SU-DHL-6 (cell line): ENCODE results near the gene OGT.
"Not testable (repeated sequence)": the region's sequence is repeated elsewhere in the genome, so short reads cannot be mapped to it uniquely, and the experiment has no call there.

Experiments used
- H2AFZ ChIP-seq: fragments of 200-600 bp; sonication (generic); 2 replicates; pipeline ENCODE4 v1.6.1; 2014; ENCODE audit warnings: low read depth, mild to moderate bottlenecking, moderate library complexity, mixed read lengths, antibody characterized with exemption, low read length; ENCODE audit not compliant: severe bottlenecking
- H3F3A ChIP-seq: fragments of 200-600 bp; shearing (Covaris generic); 2 replicates; pipeline ENCODE4 v1.6.0; 2016; ENCODE audit warnings: antibody characterized with exemption, mild to moderate bottlenecking; ENCODE audit not compliant: insufficient read depth
- H3K27ac ChIP-seq: fragments of 200-600 bp; sonication (generic); 2 replicates; pipeline ENCODE4 v1.5.1; 2016; ENCODE audit warnings: low read depth, mild to moderate bottlenecking, low read length, moderate library complexity, mixed read lengths
- H3K27me3 ChIP-seq: fragments of 200-600 bp; sonication (generic), shearing (Covaris generic); 2 replicates; pipeline ENCODE4 v1.6.0; 2014; ENCODE audit warnings: mild to moderate bottlenecking, low read length
- H3K36me3 ChIP-seq: fragments of 200-600 bp; sonication (generic); 2 replicates; pipeline ENCODE4 v1.6.1; 2014; ENCODE audit warnings: mild to moderate bottlenecking, low read length, mixed read lengths
- H3K4me2 ChIP-seq: fragments of 300-600, 200-600 bp; shearing (Covaris generic), sonication (generic); 2 replicates; pipeline ENCODE4 v1.6.0; 2014; ENCODE audit warnings: low read length, low read depth, mild to moderate bottlenecking; ENCODE audit not compliant: poor library complexity, severe bottlenecking
- H3K4me3 ChIP-seq: fragments of 200-600 bp; sonication (generic); 2 replicates; pipeline ENCODE4 v1.5.1; 2014; ENCODE audit warnings: antibody characterized with exemption, low read length, mild to moderate bottlenecking, mixed read lengths; ENCODE audit not compliant: insufficient read depth, poor library complexity, severe bottlenecking
- H3K79me2 ChIP-seq: fragments of 200-600 bp; sonication (generic); 2 replicates; pipeline ENCODE4 v1.6.1; 2014; ENCODE audit warnings: mild to moderate bottlenecking, low read length, moderate library complexity; ENCODE audit not compliant: insufficient read depth
- H3K9ac ChIP-seq: fragments of 200-600 bp; sonication (generic); 2 replicates; pipeline ENCODE4 v1.7.0; 2014; ENCODE audit warnings: mild to moderate bottlenecking, low read length
- H3K9me2 ChIP-seq: fragments of 200-600 bp; sonication (generic); replicated peaks from 2 replicates; pipeline ENCODE4 v1.6.1; 2014; ENCODE audit warnings: low read length; ENCODE audit not compliant: insufficient read depth
- H3K9me3 ChIP-seq: fragments of 200-600 bp; sonication (generic); 2 replicates; pipeline ENCODE4 v1.6.1; 2014; ENCODE audit warnings: low read length, mixed read lengths; ENCODE audit not compliant: insufficient read depth
- H4K20me1 ChIP-seq: fragments of 200-600 bp; sonication (generic); 2 replicates; pipeline ENCODE4 v1.6.1; 2014; ENCODE audit warnings: low read depth, mild to moderate bottlenecking, antibody characterized with exemption, low read length, moderate library complexity, mixed read lengths
- EZH2phosphoT487 ChIP-seq: fragments of 200-600 bp; sonication (generic), shearing (Covaris generic); conservative IDR thresholded peaks from 2 replicates; pipeline ENCODE4 v1.6.1; 2018; ENCODE audit warnings: mild to moderate bottlenecking, antibody characterized with exemption, low read length, moderate library complexity, mixed read lengths
- TF ChIP-seq, protein P1 (sequence below): fragments of 200-600 bp; sonication (generic); IDR thresholded peaks from one replicate; pipeline ENCODE4 v1.5.1; 2017; ENCODE audit warnings: antibody characterized with exemption, mild to moderate bottlenecking, low read length, moderate library complexity; ENCODE audit not compliant: insufficient read depth, poor library complexity, severe bottlenecking

Gene OGT

DNA sequence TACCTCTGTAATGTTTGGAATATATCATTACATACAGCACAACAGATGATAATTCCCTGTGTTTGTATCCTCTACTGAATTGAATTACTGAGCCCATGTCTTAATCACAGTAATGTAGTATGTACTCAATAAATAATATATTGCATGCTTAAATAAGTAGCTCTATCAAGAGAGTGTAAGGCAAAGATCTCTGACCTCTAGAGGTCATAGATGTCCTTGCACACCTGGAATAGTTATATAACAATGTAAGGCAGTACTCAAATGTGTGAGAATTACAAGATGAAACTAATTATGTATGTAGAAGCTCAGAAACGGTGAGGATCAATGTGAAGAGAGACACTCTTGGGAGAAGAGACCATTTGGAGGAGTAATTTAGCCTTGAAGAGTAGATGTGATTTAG lies 31.0 kb downstream of the OGT start:
- Histone ChIP-seq H3K79me2 (no peaks in the 10 kb centered on the region), H4K20me1 (no peaks in the 10 kb centered on the region), H3K27me3 (no peaks in the 10 kb centered on the region), H3K9me2 (no peaks in the 10 kb centered on the region), H3K9ac (no peak overlapping the region), H3K4me3 (no peak overlapping the region), H3K9me3 (no peaks in the 10 kb centered on the region), H3K36me3 (peaks cover 31% of the 10 kb centered on the region), H3F3A (no peaks in the 10 kb centered on the region), H3K4me2 (no peak overlapping the region), H2AFZ (no peak overlapping the region), H3K27ac (no peak overlapping the region)
- TF ChIP-seq, protein P1, sequence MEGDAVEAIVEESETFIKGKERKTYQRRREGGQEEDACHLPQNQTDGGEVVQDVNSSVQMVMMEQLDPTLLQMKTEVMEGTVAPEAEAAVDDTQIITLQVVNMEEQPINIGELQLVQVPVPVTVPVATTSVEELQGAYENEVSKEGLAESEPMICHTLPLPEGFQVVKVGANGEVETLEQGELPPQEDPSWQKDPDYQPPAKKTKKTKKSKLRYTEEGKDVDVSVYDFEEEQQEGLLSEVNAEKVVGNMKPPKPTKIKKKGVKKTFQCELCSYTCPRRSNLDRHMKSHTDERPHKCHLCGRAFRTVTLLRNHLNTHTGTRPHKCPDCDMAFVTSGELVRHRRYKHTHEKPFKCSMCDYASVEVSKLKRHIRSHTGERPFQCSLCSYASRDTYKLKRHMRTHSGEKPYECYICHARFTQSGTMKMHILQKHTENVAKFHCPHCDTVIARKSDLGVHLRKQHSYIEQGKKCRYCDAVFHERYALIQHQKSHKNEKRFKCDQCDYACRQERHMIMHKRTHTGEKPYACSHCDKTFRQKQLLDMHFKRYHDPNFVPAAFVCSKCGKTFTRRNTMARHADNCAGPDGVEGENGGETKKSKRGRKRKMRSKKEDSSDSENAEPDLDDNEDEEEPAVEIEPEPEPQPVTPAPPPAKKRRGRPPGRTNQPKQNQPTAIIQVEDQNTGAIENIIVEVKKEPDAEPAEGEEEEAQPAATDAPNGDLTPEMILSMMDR: no peak
- no peak for TF ChIP-seq EZH2phosphoT487

DNA sequence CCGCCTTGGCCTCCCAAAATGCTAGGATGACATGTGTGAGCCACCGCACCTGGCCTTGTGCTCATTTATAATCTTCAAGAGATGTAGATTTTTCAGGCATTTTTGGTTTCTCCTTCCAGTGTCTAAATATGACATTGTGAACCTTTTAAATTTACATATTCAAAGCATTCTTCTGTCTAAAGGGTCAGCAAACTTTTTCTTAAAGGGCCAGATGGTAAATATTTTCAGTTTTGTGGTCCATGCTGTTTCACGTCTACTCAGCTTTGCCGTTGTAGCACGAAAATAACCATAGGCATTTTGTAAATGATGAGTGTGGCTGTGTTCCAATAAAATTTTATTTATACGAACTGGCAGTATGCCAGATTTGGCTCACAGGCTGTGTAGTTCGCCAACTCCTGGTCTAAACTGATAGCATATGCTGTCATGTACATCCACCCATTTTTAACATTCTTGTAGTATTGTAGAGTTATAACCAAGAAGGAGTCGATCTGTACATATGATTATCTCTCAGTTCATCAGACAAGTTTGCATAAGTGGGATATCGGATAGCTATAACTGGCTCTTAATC lies 32.7 kb downstream of the OGT start:
- H2AFZ ChIP-seq: no peak overlapping the region
- H3K27ac ChIP-seq: no peak overlapping the region
- H3K4me2 ChIP-seq: no peak overlapping the region
- H3F3A ChIP-seq: no peaks in the 10 kb centered on the region
- peaks cover 27% of the 10 kb centered on the region for H3K36me3 ChIP-seq
- no peaks in the 10 kb centered on the region for H3K9me3 ChIP-seq
- H3K9ac ChIP-seq: no peak overlapping the region
- H3K9me2 ChIP-seq: no peaks in the 10 kb centered on the region
- no peaks in the 10 kb centered on the region for H4K20me1 ChIP-seq
- no peaks in the 10 kb centered on the region for H3K27me3 ChIP-seq
- TF ChIP-seq EZH2phosphoT487: no peak
- TF ChIP-seq, protein P1: no peak
- no peaks in the 10 kb centered on the region for H3K79me2 ChIP-seq
- H3K4me3 ChIP-seq: no peak overlapping the region

DNA sequence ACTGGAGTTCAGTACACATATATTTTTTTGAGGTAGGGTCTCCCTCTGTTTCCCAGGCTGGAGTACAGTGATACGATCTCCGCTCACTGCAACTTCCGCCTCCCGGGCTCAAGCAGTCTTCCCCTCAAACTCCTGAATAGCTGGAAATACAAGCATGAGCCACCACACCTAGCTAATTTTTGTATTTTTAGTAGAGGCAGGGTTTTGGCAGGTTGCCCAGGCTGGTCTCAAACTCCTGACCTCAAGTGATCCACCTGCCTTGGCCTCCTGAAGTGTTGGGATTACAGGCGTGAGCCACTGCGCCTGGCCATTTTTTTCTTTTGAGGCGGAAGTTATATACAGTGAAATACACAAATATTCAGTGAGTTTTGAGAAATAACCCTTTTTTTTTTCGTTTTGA lies 38.5 kb downstream of the OGT start:
- not testable (repeated sequence) for H3K79me2 ChIP-seq, H3K27me3 ChIP-seq, H3K9ac ChIP-seq, H3K4me3 ChIP-seq, H3K27ac ChIP-seq, H4K20me1 ChIP-seq, H3K4me2 ChIP-seq, H3K9me2 ChIP-seq, H2AFZ ChIP-seq, H3F3A ChIP-seq, H3K9me3 ChIP-seq
- H3K36me3 ChIP-seq: peaks cover 21% of the 10 kb centered on the region; the same call in 1 of the 2 replicates

DNA sequence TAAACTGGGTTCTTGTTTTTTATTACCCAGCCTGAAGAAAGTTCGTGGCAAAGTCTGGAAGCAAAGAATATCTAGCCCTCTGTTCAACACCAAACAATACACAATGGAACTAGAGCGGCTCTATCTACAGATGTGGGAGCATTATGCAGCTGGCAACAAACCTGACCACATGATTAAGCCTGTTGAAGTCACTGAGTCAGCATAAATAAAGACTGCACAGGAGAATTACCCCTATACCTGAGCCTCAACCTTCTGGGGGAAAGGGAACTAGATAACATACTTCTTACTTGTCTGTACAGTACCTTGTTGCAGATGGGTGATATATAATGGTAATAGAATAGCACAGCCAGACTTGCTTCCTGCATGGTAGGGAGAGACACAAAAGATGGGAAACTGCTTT lies 40.7 kb downstream of the OGT start:
- Histone ChIP-seq H4K20me1 (no peaks in the 10 kb centered on the region), H3K9me3 (no peaks in the 10 kb centered on the region), H3K9me2 (no peaks in the 10 kb centered on the region), H3F3A (no peaks in the 10 kb centered on the region), H3K4me2 (no peak overlapping the region), H2AFZ (no peak overlapping the region), H3K27me3 (no peaks in the 10 kb centered on the region), H3K79me2 (no peaks in the 10 kb centered on the region), H3K27ac (no peak overlapping the region), H3K4me3 (no peak overlapping the region), H3K36me3 (peaks cover 11% of the 10 kb centered on the region; the same call in 1 of the 2 replicates), H3K9ac (no peak overlapping the region)
- TF ChIP-seq, protein P1: no peak
- no peak for TF ChIP-seq EZH2phosphoT487
